ENCODE measurements around the gene HSP90AB1. TPM values are rescaled to one million over a fixed set of nuclear protein-coding genes. Genes with fewer than 3 reads are reported as not detected.

HSP90AB1 gene
- 100 to 1,000 TPM; 256 to 372 (median 308) TPM for total RNA-seq
- total RNA-seq (2013): 414 TPM

GRCh38 chr6:44246663-44247337, at the start of gene HSP90AB1:
TSS of gene HSP90AB1 (plus strand) at chr6:44247101. CDS start at chr6:44248630, 1,529 bp downstream.
- ATAC-seq (peak; percentile 76 to 93 (median 81)), DNase-seq (peak; percentile 90 to 98)
- Mint-ChIP-seq H3K9me3 (no peaks in the 10 kb centered on the region), H3K36me3 (peaks cover 18% of the 10 kb centered on the region), H3K4me3 (peak within 1 kb of the TSS; percentile 100), H3K4me1 (peaks cover 38 to 46% of the 10 kb centered on the region in 2 donors), H3K27ac (peak within 1 kb of the TSS; percentile 99), H3K27me3 (ENCODE audit: low read depth in 2 of 2) (no peaks in the 10 kb centered on the region)
- TF ChIP-seq CTCF (IDR thresholded peaks at IDR 0.05): no peak
- Histone ChIP-seq H3K4me3 (ENCODE audit: low read length) (peak within 1 kb of the TSS; percentile 97), H3K27me3 (ENCODE audit: control insufficient read depth, insufficient read depth, low read length) (no peaks in the 10 kb centered on the region), H3K36me3 (ENCODE audit: control insufficient read depth, insufficient read depth, low read length) (peaks cover 32% of the 10 kb centered on the region), H3K27ac (ENCODE audit: low read length) (peak within 1 kb of the TSS; percentile 98), H3K4me1 (ENCODE audit: control insufficient read depth, insufficient read depth, low read length) (peaks cover 23% of the 10 kb centered on the region), H3K9me3 (ENCODE audit: control insufficient read depth, insufficient read depth, low read length) (no peaks in the 10 kb centered on the region)
- intact Hi-C loops (cut with micrococcal nuclease): loop anchor here (1.0 to 5.0 kb wide), 4 partner anchors 9 to 1074 kb away; partner anchors contain the start of genes NFKBIE, SLC35B2 and SRF
- 0% methylated on average over 34 of the region's 34 CpGs for WGBS (ENCODE audit: insufficient coverage)

- no peak overlapping the region for H3K27ac ChIP-seq (ENCODE audit: low read length)
- DNase-seq: no peak
- TF ChIP-seq CTCF (IDR thresholded peaks at IDR 0.05): no peak
- H3K4me3 ChIP-seq (ENCODE audit: low read length): no peak overlapping the region
- no peak for ATAC-seq
- H3K27me3 Mint-ChIP-seq (ENCODE audit: low read depth in 2 of 2): no peaks in the 10 kb centered on the region
- intact Hi-C loops (cut with micrococcal nuclease): no loop called here
- H3K9me3 ChIP-seq (ENCODE audit: control insufficient read depth, insufficient read depth, low read length): no peaks in the 10 kb centered on the region
- 81% methylated on average over 3 of the region's 3 CpGs for WGBS (ENCODE audit: insufficient coverage)
- no peaks in the 10 kb centered on the region for H3K36me3 Mint-ChIP-seq
- H3K36me3 ChIP-seq (ENCODE audit: control insufficient read depth, insufficient read depth, low read length): no peaks in the 10 kb centered on the region
- no peak overlapping the region for H3K27ac Mint-ChIP-seq
- H3K4me1 Mint-ChIP-seq: no peaks in the 10 kb centered on the region
- no peaks in the 10 kb centered on the region for H3K9me3 Mint-ChIP-seq
- H3K27me3 ChIP-seq (ENCODE audit: control insufficient read depth, insufficient read depth, low read length): no peaks in the 10 kb centered on the region
- no peak overlapping the region for H3K4me3 Mint-ChIP-seq
- H3K4me1 ChIP-seq (ENCODE audit: control insufficient read depth, insufficient read depth, low read length): no peaks in the 10 kb centered on the region
Measured at GRCh38 chr6:44198684-44199083, 48.2 kb upstream of the HSP90AB1 start.

- no peak overlapping the region for H3K27ac Mint-ChIP-seq
- no peak for DNase-seq
- Histone ChIP-seq H3K4me1 (ENCODE audit: control insufficient read depth, insufficient read depth, low read length) (no peaks in the 10 kb centered on the region), H3K27me3 (ENCODE audit: control insufficient read depth, insufficient read depth, low read length) (no peaks in the 10 kb centered on the region), H3K4me3 (ENCODE audit: low read length) (no peak overlapping the region), H3K9me3 (ENCODE audit: control insufficient read depth, insufficient read depth, low read length) (no peaks in the 10 kb centered on the region), H3K27ac (ENCODE audit: low read length) (no peak overlapping the region), H3K36me3 (ENCODE audit: control insufficient read depth, insufficient read depth, low read length) (no peaks in the 10 kb centered on the region)
- no peak for ATAC-seq
- H3K36me3 Mint-ChIP-seq: no peaks in the 10 kb centered on the region
- no peaks in the 10 kb centered on the region for H3K27me3 Mint-ChIP-seq (ENCODE audit: low read depth in 2 of 2)
- intact Hi-C loops (cut with micrococcal nuclease): no loop called here
- no peak for TF ChIP-seq CTCF (IDR thresholded peaks at IDR 0.05)
- H3K9me3 Mint-ChIP-seq: no peaks in the 10 kb centered on the region
- no peak overlapping the region for H3K4me3 Mint-ChIP-seq
- WGBS (ENCODE audit: insufficient coverage): 82% methylated on average over 3 of the region's 4 CpGs
- H3K4me1 Mint-ChIP-seq: no peaks in the 10 kb centered on the region
Measured at GRCh38 chr6:44199883-44200282, 47.0 kb upstream of the HSP90AB1 start.

- intact Hi-C loops (cut with micrococcal nuclease): no loop called here
- H3K27ac Mint-ChIP-seq: no peak overlapping the region
- no peaks in the 10 kb centered on the region for H3K9me3 Mint-ChIP-seq
- no peak overlapping the region for H3K4me3 Mint-ChIP-seq
- H3K4me1 ChIP-seq (ENCODE audit: control insufficient read depth, insufficient read depth, low read length): no peaks in the 10 kb centered on the region
- no peak for DNase-seq
- H3K27ac ChIP-seq (ENCODE audit: low read length): no peak overlapping the region
- H3K4me1 Mint-ChIP-seq: no peaks in the 10 kb centered on the region
- no peaks in the 10 kb centered on the region for H3K27me3 ChIP-seq (ENCODE audit: control insufficient read depth, insufficient read depth, low read length)
- no peak for TF ChIP-seq CTCF (IDR thresholded peaks at IDR 0.05)
- no peaks in the 10 kb centered on the region for H3K9me3 ChIP-seq (ENCODE audit: control insufficient read depth, insufficient read depth, low read length)
- H3K36me3 Mint-ChIP-seq: no peaks in the 10 kb centered on the region
- H3K36me3 ChIP-seq (ENCODE audit: control insufficient read depth, insufficient read depth, low read length): no peaks in the 10 kb centered on the region
- ATAC-seq: no peak
- 76% methylated on average over 3 of the region's 3 CpGs for WGBS (ENCODE audit: insufficient coverage)
- no peak overlapping the region for H3K4me3 ChIP-seq (ENCODE audit: low read length)
- H3K27me3 Mint-ChIP-seq (ENCODE audit: low read depth in 2 of 2): no peaks in the 10 kb centered on the region
Measured at GRCh38 chr6:44201200-44201599, 45.7 kb upstream of the HSP90AB1 start.

Data from natural killer cell (primary cell).